Esophagus muscularis mucosa (tissue), 3 donors: ENCODE measurements around the gene TMEM135.

ENCODE experiments used
- CTCF ChIP-seq, 3 experiments: fragments of 200-600 bp in 2 of 3; fragments of 450-650 bp in 1 of 3; sonication (generic) in 2 of 3; IDR thresholded peaks; one replicate each; pipeline ENCODE4 v1.5.1; 2017 to 2019; ENCODE audit warnings: antibody characterized with exemption in 3 of 3, mild to moderate bottlenecking in 2 of 3, moderate library complexity in 1 of 3
- POLR2A ChIP-seq: fragments of 450-650 bp; IDR thresholded peaks from one replicate; pipeline ENCODE4 v1.6.1; 2017; ENCODE audit warnings: antibody characterized with exemption, moderate library complexity, mild to moderate bottlenecking, low read depth

GRCh38 chr11:87020336-87020735 lies 17.4 kb upstream of the TMEM135 start:
- TF ChIP-seq CTCF (IDR thresholded peaks at IDR 0.05) (no peak), POLR2A (no peak)
